ENCODE results near the gene SHD. TPM values are rescaled to one million over a fixed set of nuclear protein-coding genes. Genes with fewer than 3 reads are reported as not detected.
A peak's percentile ranks its signal among the peaks of the same experiment; 100 is the strongest.

The SHD gene
- total and polyA plus RNA-seq, 2 of the 13 experiments (the other 11 are each of a cell fraction or from before 2014, with no cell fraction given) = 0.11 to 0.20 TPM

GRCh38 chr19:4337906-4338440 lies 58.9 kb downstream of the SHD start (continued):
- no peak for TF ChIP-seq ZNF180 (CRISPR knock-in tag; IDR thresholded peaks at IDR 0.05; ENCODE audit: borderline replicate concordance, low read depth)
- TF ChIP-seq, protein P1, sequence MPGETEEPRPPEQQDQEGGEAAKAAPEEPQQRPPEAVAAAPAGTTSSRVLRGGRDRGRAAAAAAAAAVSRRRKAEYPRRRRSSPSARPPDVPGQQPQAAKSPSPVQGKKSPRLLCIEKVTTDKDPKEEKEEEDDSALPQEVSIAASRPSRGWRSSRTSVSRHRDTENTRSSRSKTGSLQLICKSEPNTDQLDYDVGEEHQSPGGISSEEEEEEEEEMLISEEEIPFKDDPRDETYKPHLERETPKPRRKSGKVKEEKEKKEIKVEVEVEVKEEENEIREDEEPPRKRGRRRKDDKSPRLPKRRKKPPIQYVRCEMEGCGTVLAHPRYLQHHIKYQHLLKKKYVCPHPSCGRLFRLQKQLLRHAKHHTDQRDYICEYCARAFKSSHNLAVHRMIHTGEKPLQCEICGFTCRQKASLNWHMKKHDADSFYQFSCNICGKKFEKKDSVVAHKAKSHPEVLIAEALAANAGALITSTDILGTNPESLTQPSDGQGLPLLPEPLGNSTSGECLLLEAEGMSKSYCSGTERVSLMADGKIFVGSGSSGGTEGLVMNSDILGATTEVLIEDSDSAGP (CRISPR knock-in tag; IDR thresholded peaks at IDR 0.05; ENCODE audit: borderline replicate concordance) = no peak; the same call in 1 of the 2 replicates
- no peak for TF ChIP-seq STAG1 (CRISPR knock-in tag; IDR thresholded peaks at IDR 0.05)
- no peak for TF ChIP-seq ZNF678 (CRISPR knock-in tag; IDR thresholded peaks at IDR 0.05)
- TF ChIP-seq, protein P2, sequence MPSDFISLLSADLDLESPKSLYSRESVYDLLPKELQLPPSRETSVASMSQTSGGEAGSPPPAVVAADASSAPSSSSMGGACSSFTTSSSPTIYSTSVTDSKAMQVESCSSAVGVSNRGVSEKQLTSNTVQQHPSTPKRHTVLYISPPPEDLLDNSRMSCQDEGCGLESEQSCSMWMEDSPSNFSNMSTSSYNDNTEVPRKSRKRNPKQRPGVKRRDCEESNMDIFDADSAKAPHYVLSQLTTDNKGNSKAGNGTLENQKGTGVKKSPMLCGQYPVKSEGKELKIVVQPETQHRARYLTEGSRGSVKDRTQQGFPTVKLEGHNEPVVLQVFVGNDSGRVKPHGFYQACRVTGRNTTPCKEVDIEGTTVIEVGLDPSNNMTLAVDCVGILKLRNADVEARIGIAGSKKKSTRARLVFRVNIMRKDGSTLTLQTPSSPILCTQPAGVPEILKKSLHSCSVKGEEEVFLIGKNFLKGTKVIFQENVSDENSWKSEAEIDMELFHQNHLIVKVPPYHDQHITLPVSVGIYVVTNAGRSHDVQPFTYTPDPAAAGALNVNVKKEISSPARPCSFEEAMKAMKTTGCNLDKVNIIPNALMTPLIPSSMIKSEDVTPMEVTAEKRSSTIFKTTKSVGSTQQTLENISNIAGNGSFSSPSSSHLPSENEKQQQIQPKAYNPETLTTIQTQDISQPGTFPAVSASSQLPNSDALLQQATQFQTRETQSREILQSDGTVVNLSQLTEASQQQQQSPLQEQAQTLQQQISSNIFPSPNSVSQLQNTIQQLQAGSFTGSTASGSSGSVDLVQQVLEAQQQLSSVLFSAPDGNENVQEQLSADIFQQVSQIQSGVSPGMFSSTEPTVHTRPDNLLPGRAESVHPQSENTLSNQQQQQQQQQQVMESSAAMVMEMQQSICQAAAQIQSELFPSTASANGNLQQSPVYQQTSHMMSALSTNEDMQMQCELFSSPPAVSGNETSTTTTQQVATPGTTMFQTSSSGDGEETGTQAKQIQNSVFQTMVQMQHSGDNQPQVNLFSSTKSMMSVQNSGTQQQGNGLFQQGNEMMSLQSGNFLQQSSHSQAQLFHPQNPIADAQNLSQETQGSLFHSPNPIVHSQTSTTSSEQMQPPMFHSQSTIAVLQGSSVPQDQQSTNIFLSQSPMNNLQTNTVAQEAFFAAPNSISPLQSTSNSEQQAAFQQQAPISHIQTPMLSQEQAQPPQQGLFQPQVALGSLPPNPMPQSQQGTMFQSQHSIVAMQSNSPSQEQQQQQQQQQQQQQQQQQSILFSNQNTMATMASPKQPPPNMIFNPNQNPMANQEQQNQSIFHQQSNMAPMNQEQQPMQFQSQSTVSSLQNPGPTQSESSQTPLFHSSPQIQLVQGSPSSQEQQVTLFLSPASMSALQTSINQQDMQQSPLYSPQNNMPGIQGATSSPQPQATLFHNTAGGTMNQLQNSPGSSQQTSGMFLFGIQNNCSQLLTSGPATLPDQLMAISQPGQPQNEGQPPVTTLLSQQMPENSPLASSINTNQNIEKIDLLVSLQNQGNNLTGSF (CRISPR knock-in tag; IDR thresholded peaks at IDR 0.05) = no peak
- TF ChIP-seq ZNF597 (CRISPR knock-in tag; IDR thresholded peaks at IDR 0.05) = no peak
- TF ChIP-seq ZNF883 (CRISPR knock-in tag; IDR thresholded peaks at IDR 0.05; ENCODE audit: not compliant biosample characterization) = no peak
- TF ChIP-seq HMG20B (CRISPR knock-in tag; conservative IDR thresholded peaks at IDR 0.05) = no peak
- no peak for TF ChIP-seq RAD51 (IDR thresholded peaks at IDR 0.05; ENCODE audit: borderline replicate concordance)
- no peak for TF ChIP-seq SRSF9 (IDR thresholded peaks at IDR 0.05; ENCODE audit: borderline replicate concordance, insufficient read depth, low read depth, low read length, poor library complexity, severe bottlenecking)
- TF ChIP-seq TBX3 (IDR thresholded peaks at IDR 0.05; ENCODE audit: borderline replicate concordance) = no peak
- TF ChIP-seq, protein P3, sequence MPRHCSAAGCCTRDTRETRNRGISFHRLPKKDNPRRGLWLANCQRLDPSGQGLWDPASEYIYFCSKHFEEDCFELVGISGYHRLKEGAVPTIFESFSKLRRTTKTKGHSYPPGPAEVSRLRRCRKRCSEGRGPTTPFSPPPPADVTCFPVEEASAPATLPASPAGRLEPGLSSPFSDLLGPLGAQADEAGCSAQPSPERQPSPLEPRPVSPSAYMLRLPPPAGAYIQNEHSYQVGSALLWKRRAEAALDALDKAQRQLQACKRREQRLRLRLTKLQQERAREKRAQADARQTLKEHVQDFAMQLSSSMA (CRISPR knock-in tag; IDR thresholded peaks at IDR 0.05) = no peak
- TF ChIP-seq ZNF546 (CRISPR knock-in tag; conservative IDR thresholded peaks at IDR 0.05) = no peak
- peak; percentile 22; the same call in 1 of the 2 replicates for TF ChIP-seq NR2F6 (IDR thresholded peaks at IDR 0.05)
- TF ChIP-seq NR2F6 (CRISPR knock-in tag; IDR thresholded peaks at IDR 0.05) = peak; percentile 44; the same call in 1 of the 2 replicates
- TF ChIP-seq, protein P4, sequence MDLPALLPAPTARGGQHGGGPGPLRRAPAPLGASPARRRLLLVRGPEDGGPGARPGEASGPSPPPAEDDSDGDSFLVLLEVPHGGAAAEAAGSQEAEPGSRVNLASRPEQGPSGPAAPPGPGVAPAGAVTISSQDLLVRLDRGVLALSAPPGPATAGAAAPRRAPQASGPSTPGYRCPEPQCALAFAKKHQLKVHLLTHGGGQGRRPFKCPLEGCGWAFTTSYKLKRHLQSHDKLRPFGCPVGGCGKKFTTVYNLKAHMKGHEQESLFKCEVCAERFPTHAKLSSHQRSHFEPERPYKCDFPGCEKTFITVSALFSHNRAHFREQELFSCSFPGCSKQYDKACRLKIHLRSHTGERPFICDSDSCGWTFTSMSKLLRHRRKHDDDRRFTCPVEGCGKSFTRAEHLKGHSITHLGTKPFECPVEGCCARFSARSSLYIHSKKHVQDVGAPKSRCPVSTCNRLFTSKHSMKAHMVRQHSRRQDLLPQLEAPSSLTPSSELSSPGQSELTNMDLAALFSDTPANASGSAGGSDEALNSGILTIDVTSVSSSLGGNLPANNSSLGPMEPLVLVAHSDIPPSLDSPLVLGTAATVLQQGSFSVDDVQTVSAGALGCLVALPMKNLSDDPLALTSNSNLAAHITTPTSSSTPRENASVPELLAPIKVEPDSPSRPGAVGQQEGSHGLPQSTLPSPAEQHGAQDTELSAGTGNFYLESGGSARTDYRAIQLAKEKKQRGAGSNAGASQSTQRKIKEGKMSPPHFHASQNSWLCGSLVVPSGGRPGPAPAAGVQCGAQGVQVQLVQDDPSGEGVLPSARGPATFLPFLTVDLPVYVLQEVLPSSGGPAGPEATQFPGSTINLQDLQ (CRISPR knock-in tag; IDR thresholded peaks at IDR 0.05) = no peak
